IMR-90 (cell line): ENCODE measurements around the gene ANKRD53. TPM values are rescaled to one million over a fixed set of nuclear protein-coding genes. Genes with fewer than 3 reads are reported as not detected.

Experiments used
- ATAC-seq: fragments of 200-7000 bp; cut with Tn5 transposase; 2 replicates; pipeline ENCODE4 v1.9.1; 2020; ENCODE audit warnings: low read depth, mild to moderate bottlenecking, moderate library complexity
- BruUV-seq: library from RNA; stranded (reverse); fragments of 400-500 nt; replicated peaks from 2 replicates; lab custom pipeline; 2021; lab: Mats Ljungman, UMichigan
- CTCF ChIA-PET: fragments of 300-600 bp; formaldehyde crosslinking; extraction: SDS; loops from one replicate; lab custom pipeline; 2021; ENCODE audit warnings: antibody characterized with exemption; lab: Yijun Ruan, JAX
- POLR2A ChIA-PET: fragments of 300-600 bp; sonication (Branson Sonifier 250); formaldehyde crosslinking; loops from one replicate; lab custom pipeline; 2022; ENCODE audit warnings: antibody characterized with exemption; ENCODE audit not compliant: unreplicated experiment; lab: Charles Lee
- DNase-seq: peaks from one replicate; pipeline ENCODE4 v3.0.0; 2013
- H2AFZ ChIP-seq: replicated peaks from 2 replicates; pipeline ENCODE3; 2013; ENCODE audit warnings: low read length, mild to moderate bottlenecking; ENCODE audit not compliant: poor library complexity
- H2AK5ac ChIP-seq: 2 replicates; pipeline ENCODE4 v1.6.1; 2013; ENCODE audit warnings: low read depth, low read length, inconsistent platforms
- H2AK9ac ChIP-seq: replicated peaks from 2 replicates; pipeline ENCODE3; 2013; ENCODE audit warnings: mild to moderate bottlenecking, low read depth, low read length, moderate library complexity; ENCODE audit not compliant: poor library complexity
- H2BK120ac ChIP-seq: 2 replicates; pipeline ENCODE4 v1.6.1; 2013; ENCODE audit warnings: low read depth, low read length, inconsistent platforms
- H2BK15ac ChIP-seq: 3 replicates; pipeline ENCODE4 v1.6.1; 2013; ENCODE audit warnings: low read depth, low read length, inconsistent platforms
- H2BK20ac ChIP-seq: 2 replicates; pipeline ENCODE4 v1.6.1; 2013; ENCODE audit warnings: low read depth, mild to moderate bottlenecking, inconsistent platforms, low read length, moderate library complexity
- H2BK5ac ChIP-seq: 2 replicates; pipeline ENCODE4 v1.6.1; 2013; ENCODE audit warnings: mild to moderate bottlenecking, low read depth, low read length, inconsistent platforms; ENCODE audit not compliant: poor library complexity, severe bottlenecking
- H3K14ac ChIP-seq: replicated peaks from 2 replicates; pipeline ENCODE4 v1.6.1; 2013; ENCODE audit warnings: low read depth, low read length, inconsistent platforms
- H3K18ac ChIP-seq: 2 replicates; pipeline ENCODE4 v1.6.1; 2013; ENCODE audit warnings: low read depth, low read length, control low read depth
- H3K23ac ChIP-seq: 2 replicates; pipeline ENCODE4 v1.6.1; 2013; ENCODE audit warnings: low read depth, low read length, inconsistent platforms
- H3K27ac ChIP-seq: 2 replicates; pipeline ENCODE4 v1.5.1; 2013; ENCODE audit warnings: mild to moderate bottlenecking, control low read depth, low read length; ENCODE audit not compliant: insufficient read depth
- H3K27me3 ChIP-seq: 2 replicates; pipeline ENCODE4 v1.6.1; 2013; ENCODE audit warnings: low read length; ENCODE audit not compliant: control insufficient read depth, insufficient read depth
- H3K36me3 ChIP-seq: 2 replicates; pipeline ENCODE4 v1.6.1; 2013; ENCODE audit warnings: low read length, mixed read lengths; ENCODE audit not compliant: control insufficient read depth, insufficient read depth
- H3K4ac ChIP-seq: 2 replicates; pipeline ENCODE4 v1.6.1; 2013; ENCODE audit warnings: low read depth, low read length, inconsistent platforms
- H3K4me1 ChIP-seq: 2 replicates; pipeline ENCODE4 v1.6.1; 2013; ENCODE audit warnings: low read length, mixed read lengths; ENCODE audit not compliant: control insufficient read depth, insufficient read depth
- H3K4me2 ChIP-seq: 2 replicates; pipeline ENCODE4 v1.6.1; 2013; ENCODE audit warnings: low read depth, mild to moderate bottlenecking, control low read depth, low read length, moderate library complexity
- H3K4me3 ChIP-seq: 2 replicates; pipeline ENCODE4 v1.5.1; 2013; ENCODE audit warnings: low read depth, mild to moderate bottlenecking, control low read depth, low read length, moderate library complexity; ENCODE audit not compliant: insufficient read depth
- H3K56ac ChIP-seq: 2 replicates; pipeline ENCODE4 v1.6.1; 2013; ENCODE audit warnings: low read length, inconsistent platforms; ENCODE audit not compliant: insufficient read depth; ENCODE audit errors: extremely low read depth
- H3K79me1 ChIP-seq, 2 experiments: 2 replicates each; pipeline ENCODE4 v1.6.1; 2013; ENCODE audit warnings: low read length in 2 of 2, inconsistent platforms in 1 of 2, low read depth in 1 of 2
- H3K9ac ChIP-seq: 2 replicates; pipeline ENCODE4 v1.6.1; 2013; ENCODE audit warnings: low read depth, low read length, control low read depth
- H3K9me1 ChIP-seq: 2 replicates; pipeline ENCODE4 v1.6.1; 2013; ENCODE audit warnings: low read length, inconsistent platforms; ENCODE audit not compliant: insufficient read depth
- H3K9me3 ChIP-seq: 2 replicates; pipeline ENCODE4 v1.6.1; 2013; ENCODE audit warnings: low read length; ENCODE audit not compliant: control insufficient read depth, insufficient read depth
- H4K20me1 ChIP-seq: 2 replicates; pipeline ENCODE4 v1.6.1; 2013; ENCODE audit warnings: low read length, inconsistent platforms; ENCODE audit not compliant: insufficient read depth
- H4K5ac ChIP-seq: 2 replicates; pipeline ENCODE4 v1.6.1; 2013; ENCODE audit warnings: mild to moderate bottlenecking, low read depth, low read length, control low read depth
- H4K8ac ChIP-seq, 2 experiments: 2 replicates each; pipeline ENCODE4 v1.6.1; 2013; ENCODE audit warnings: low read depth in 2 of 2, low read length in 2 of 2, control low read depth in 1 of 2, inconsistent platforms in 1 of 2
- H4K91ac ChIP-seq: 2 replicates; pipeline ENCODE4 v1.6.1; 2013; ENCODE audit warnings: low read depth, low read length, inconsistent platforms; ENCODE audit not compliant: insufficient read depth
- BHLHE40 ChIP-seq: fragments of 150-350 bp; IDR thresholded peaks from 2 replicates; pipeline ENCODE4 v1.6.1; 2016; ENCODE audit warnings: mild to moderate bottlenecking, low read depth, low read length
- CEBPB ChIP-seq: IDR thresholded peaks from 2 replicates; pipeline ENCODE4 v1.6.1; 2012; ENCODE audit warnings: low read depth, low read length, improper control_type of control experiment
- CHD1 ChIP-seq: IDR thresholded peaks from 2 replicates; pipeline ENCODE4 v1.6.1; 2012; ENCODE audit warnings: low read depth, low read length, improper control_type of control experiment
- FOS ChIP-seq: fragments of 150-350 bp; IDR thresholded peaks from 2 replicates; pipeline ENCODE4 v1.6.1; 2016; ENCODE audit warnings: low read depth, low read length
- MAFK ChIP-seq: IDR thresholded peaks from 2 replicates; pipeline ENCODE4 v1.6.1; 2012; ENCODE audit warnings: low read depth, low read length, improper control_type of control experiment
- MAZ ChIP-seq: IDR thresholded peaks from 2 replicates; pipeline ENCODE4 v1.6.1; 2012; ENCODE audit warnings: low read depth, mild to moderate bottlenecking, low read length, improper control_type of control experiment, moderate library complexity, borderline replicate concordance
- MXI1 ChIP-seq: IDR thresholded peaks from 2 replicates; pipeline ENCODE4 v1.6.1; 2012; ENCODE audit warnings: low read depth, mild to moderate bottlenecking, low read length, moderate library complexity, borderline replicate concordance
- NFE2L2 ChIP-seq: fragments of 150-350 bp; IDR thresholded peaks from 2 replicates; pipeline ENCODE4 v1.6.1; 2016; ENCODE audit warnings: low read depth, mild to moderate bottlenecking, low read length
- POLR2A ChIP-seq: IDR thresholded peaks from 2 replicates; pipeline ENCODE4 v1.6.1; 2012; ENCODE audit warnings: mild to moderate bottlenecking, low read depth, low read length
- RAD21 ChIP-seq: IDR thresholded peaks from 2 replicates; pipeline ENCODE4 v1.6.1; 2012; ENCODE audit warnings: low read length, improper control_type of control experiment
- RCOR1 ChIP-seq: IDR thresholded peaks from 2 replicates; pipeline ENCODE4 v1.6.1; 2012; ENCODE audit warnings: mild to moderate bottlenecking, low read length, improper control_type of control experiment; ENCODE audit not compliant: insufficient replicate concordance
- RFX5 ChIP-seq: IDR thresholded peaks from 2 replicates; pipeline ENCODE4 v1.8.0; 2012; ENCODE audit warnings: low read depth, mild to moderate bottlenecking, low read length, moderate library complexity
- SMC3 ChIP-seq: fragments of 150-350 bp; IDR thresholded peaks from 2 replicates; pipeline ENCODE4 v1.6.1; 2016; ENCODE audit warnings: low read depth, mild to moderate bottlenecking, antibody characterized with exemption, low read length, moderate library complexity
- WGBS, 2 experiments: methylation state at CpG; one replicate each; pipeline versions ENCODE4 v1.1.5 to v1.1.7; 2013; ENCODE audit warnings: missing lambda C conversion rate in 2 of 2; ENCODE audit not compliant: insufficient read length in 1 of 2; ENCODE audit errors: extremely low coverage in 2 of 2; 5-methylcytosine and 5-hydroxymethylcytosine counted together
- dilution Hi-C: fragments of 300-500 bp; cut with HindIII; formaldehyde crosslinking; loops from one replicate; pipeline ENCODE4 v1.14.3; 2018; ENCODE audit warnings: low sequenced_read_pairs; ENCODE audit not compliant: unreplicated experiment
- in situ Hi-C: fragments of 300-500 bp; cut with MboI; formaldehyde crosslinking; loops from 3 replicates; pipeline ENCODE4 v1.14.3; 2019; ENCODE audit warnings: low sequenced_read_pairs, inconsistent platforms, mixed read lengths
- intact Hi-C: fragments of 100-400 bp; cut with micrococcal nuclease; formaldehyde crosslinking; loops from 2 replicates; pipeline ENCODE4 v1.10.0; 2022
- polyA plus RNA-seq, 3 experiments: library from polyadenylated mRNA; depleted of rRNA; stranded (reverse); fragments of >200 nt; gene quantifications; 2 replicates each; pipeline ENCODE4 v1.2.3, GENCODE V29; 2012; ENCODE audit warnings: low replicate concordance in 1 of 3
- total RNA-seq: library from RNA; depleted of rRNA; stranded (reverse); fragments of >200 nt; gene quantifications from 2 replicates; pipeline ENCODE4 v1.2.3, GENCODE V29; 2012
- TF ChIP-seq, protein P1 (sequence below): fragments of 150-350 bp; IDR thresholded peaks from 2 replicates; pipeline ENCODE4 v1.6.1; 2017; ENCODE audit warnings: mild to moderate bottlenecking, antibody characterized with exemption, low read length, low read depth
- TF ChIP-seq, protein P2 (sequence below): fragments of 150-350 bp; IDR thresholded peaks from 2 replicates; pipeline ENCODE4 v1.6.1; 2016; ENCODE audit warnings: low read depth, mild to moderate bottlenecking, low read length, moderate library complexity, borderline replicate concordance

Gene ANKRD53
- total and polyA plus RNA-seq, 2 of the 4 experiments (the other 2 are of a cell fraction), result 0.54 to 1.0 TPM

DNA sequence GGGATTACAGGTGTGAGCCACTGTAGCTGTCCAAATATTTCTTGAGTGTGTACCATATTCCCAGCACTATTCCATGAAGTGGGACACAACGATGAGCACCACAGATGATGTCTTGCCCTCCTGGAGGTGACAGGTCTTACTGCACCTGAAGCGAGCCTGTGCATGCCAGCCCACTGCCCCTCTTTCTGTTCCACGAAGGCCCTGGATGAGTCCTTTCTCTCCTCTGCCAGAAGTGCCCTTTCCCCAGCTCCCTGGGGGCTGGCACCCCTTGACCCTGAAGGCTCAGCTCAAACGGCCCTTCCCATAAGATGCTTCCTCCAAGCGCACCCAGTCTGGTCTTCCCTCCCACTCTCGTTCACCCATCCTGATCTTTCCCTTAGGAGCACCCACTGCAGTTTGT lies 37.2 kb upstream of the ANKRD53 start:
- H3K9me1 ChIP-seq, result peaks cover 2% of the 10 kb centered on the region; the same call in 1 of the 2 replicates
- WGBS, 2 experiments, result 86% methylated on average over 2 of the region's 6 CpGs; no CpG with 5 or more reads in 1 of the 2 experiments
- H4K20me1 ChIP-seq, result no peaks in the 10 kb centered on the region; the same call in none of the 2 replicates
- intact Hi-C loops, result no loop called here
- no peak overlapping the region for H2BK20ac ChIP-seq
- H3K4me3 ChIP-seq, result no peak overlapping the region
- DNase-seq, result no peak
- H3K14ac ChIP-seq, result no peak overlapping the region
- H4K5ac ChIP-seq, result no peak overlapping the region
- dilution Hi-C loops, result no loop called here
- peaks cover 2% of the 10 kb centered on the region; the same call in 1 of the 2 replicates for H3K4me1 ChIP-seq
- no peaks in the 10 kb centered on the region for H3K9me3 ChIP-seq
- H2BK120ac ChIP-seq, result no peak overlapping the region
- H3K9ac ChIP-seq, result no peak overlapping the region
- ChIA-PET POLR2A (no interaction called here), CTCF (interaction anchor here (0.6 kb wide), 1 partner anchor 21 kb away, joined by 4 read pairs; no protein-coding TSS in a partner anchor)
- H2AK9ac ChIP-seq, result no peak overlapping the region
- H3K23ac ChIP-seq, result no peak overlapping the region
- ATAC-seq, result no peak
- no peaks in the 10 kb centered on the region for H3K79me1 ChIP-seq
- H2AK5ac ChIP-seq, result no peak overlapping the region
- in situ Hi-C loops, result no loop called here
- H3K4ac ChIP-seq, result no peak overlapping the region
- no peak overlapping the region for H3K18ac ChIP-seq
- TF ChIP-seq RCOR1 (no peak), RAD21 (no peak), FOS (no peak), CHD1 (no peak), MXI1 (no peak), BHLHE40 (no peak), CEBPB (no peak), MAZ (no peak), NFE2L2 (no peak), SMC3 (no peak), RFX5 (no peak), MAFK (no peak), POLR2A (no peak)
- TF ChIP-seq, protein P1, sequence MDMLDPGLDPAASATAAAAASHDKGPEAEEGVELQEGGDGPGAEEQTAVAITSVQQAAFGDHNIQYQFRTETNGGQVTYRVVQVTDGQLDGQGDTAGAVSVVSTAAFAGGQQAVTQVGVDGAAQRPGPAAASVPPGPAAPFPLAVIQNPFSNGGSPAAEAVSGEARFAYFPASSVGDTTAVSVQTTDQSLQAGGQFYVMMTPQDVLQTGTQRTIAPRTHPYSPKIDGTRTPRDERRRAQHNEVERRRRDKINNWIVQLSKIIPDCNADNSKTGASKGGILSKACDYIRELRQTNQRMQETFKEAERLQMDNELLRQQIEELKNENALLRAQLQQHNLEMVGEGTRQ, result no peak
- TF ChIP-seq, protein P2, sequence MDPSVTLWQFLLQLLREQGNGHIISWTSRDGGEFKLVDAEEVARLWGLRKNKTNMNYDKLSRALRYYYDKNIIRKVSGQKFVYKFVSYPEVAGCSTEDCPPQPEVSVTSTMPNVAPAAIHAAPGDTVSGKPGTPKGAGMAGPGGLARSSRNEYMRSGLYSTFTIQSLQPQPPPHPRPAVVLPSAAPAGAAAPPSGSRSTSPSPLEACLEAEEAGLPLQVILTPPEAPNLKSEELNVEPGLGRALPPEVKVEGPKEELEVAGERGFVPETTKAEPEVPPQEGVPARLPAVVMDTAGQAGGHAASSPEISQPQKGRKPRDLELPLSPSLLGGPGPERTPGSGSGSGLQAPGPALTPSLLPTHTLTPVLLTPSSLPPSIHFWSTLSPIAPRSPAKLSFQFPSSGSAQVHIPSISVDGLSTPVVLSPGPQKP, result no peak
- H2AFZ ChIP-seq, result no peak overlapping the region
- H4K8ac ChIP-seq, result no peak overlapping the region
- H3K27ac ChIP-seq, result no peak overlapping the region
- no peak overlapping the region for H4K91ac ChIP-seq
- H3K56ac ChIP-seq, result no peak overlapping the region
- no peaks in the 10 kb centered on the region; the same call in 1 of the 2 replicates for H3K27me3 ChIP-seq
- H3K36me3 ChIP-seq, result no peaks in the 10 kb centered on the region
- H3K4me2 ChIP-seq, result no peak overlapping the region
- no peak overlapping the region for H2BK5ac ChIP-seq
- BruUV-seq, result no TSS peak
- H2BK15ac ChIP-seq, result no peak overlapping the region
